ENCODE results near the gene BCKDHB.
"Not testable (repeated sequence)": the region's sequence is repeated elsewhere in the genome, so short reads cannot be mapped to it uniquely, and the experiment has no call there.

Gene BCKDHB

DNA sequence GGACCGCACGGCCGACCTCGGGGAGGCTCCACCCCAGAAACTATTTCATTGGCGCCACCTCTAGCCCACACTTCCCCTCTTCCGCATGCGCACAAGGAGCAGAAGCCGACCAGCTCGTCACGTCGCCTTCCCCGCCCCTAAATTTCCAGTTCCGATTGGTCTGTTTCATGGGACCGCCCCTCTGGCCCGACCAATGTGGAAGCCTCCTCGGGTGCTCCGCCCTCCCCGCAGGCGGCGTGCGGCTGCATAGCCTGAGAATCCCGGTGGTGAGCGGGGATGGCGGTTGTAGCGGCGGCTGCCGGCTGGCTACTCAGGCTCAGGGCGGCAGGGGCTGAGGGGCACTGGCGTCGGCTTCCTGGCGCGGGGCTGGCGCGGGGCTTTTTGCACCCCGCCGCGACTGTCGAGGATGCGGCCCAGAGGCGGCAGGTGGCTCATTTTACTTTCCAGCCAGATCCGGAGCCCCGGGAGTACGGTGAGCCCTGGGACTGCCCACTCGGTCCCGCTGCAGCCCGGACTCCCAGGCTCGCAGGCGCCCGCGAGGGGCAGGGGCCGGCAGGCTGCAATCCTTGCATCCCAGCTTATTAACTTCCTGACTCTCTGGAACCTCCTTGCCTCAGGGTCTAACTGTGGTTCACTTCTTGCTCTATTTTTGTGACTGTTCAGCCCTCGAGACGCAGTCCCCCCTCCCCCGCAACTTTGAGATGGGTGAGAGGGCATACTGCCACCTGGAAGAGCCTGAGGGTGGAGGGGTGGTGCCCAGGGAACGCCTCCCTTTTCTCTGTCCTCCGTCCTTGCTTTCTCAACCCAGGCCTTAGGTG lies at the start of gene BCKDHB:
BCKDHB (plus strand) TSS at position 254 of the 818 bp plus-strand sequence; CDS start at position 277, 23 bp downstream.
- DNase-seq: peak; percentile 93

- no peak for DNase-seq
Observed at GRCh38 chr6:80060774-80061173, 45.7 kb upstream of the BCKDHB start.

DNA sequence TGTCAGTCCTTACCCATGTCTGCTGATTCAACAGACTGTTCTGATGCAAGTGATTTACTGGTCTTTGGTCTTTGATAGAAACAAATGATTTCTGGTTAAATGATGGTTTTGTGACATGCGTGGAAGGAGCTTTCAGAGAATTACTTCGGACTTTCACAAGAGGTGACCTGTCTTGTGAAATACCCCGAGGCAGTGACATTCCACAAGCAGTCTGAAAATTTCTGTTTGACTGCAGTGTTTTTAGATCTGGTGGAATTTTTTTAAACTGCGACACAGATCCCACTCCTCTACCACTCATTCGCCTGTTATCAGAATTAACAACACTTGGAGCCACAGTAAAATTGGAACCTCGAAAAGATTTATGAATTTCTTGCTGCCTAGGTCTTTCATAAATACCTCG lies 38.3 kb upstream of the BCKDHB start:
- DNase-seq: not testable (repeated sequence)

GRCh38 chr6:80070431-80070830 lies 36.0 kb upstream of the BCKDHB start:
- DNase-seq: not testable (repeated sequence)

DNA sequence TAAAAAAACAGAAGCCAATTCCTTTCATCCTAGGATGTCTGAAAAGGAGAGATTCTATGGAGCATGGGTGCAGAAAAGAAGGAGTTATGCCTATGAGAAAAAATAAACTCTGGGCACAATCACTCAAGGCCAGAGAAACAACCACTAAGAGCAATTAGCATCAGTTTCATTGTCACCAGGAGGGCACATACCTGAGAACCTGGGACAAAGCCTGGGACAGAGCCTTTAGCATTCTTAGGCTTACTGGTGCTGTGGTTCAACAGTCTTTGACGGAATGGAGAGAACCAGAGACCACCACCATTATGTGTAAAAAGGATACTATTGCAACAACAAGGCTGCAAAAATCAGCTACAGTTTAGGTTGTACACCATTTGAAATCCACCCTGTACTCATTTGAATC lies 29.4 kb upstream of the BCKDHB start:
- DNase-seq: no peak

GRCh38 chr6:80088637-80089036 lies 17.8 kb upstream of the BCKDHB start:
- no peak for DNase-seq

GRCh38 chr6:80091506-80091905 lies 15.0 kb upstream of the BCKDHB start:
- DNase-seq: no peak

- no peak for DNase-seq
Observed at GRCh38 chr6:80094017-80094416, 12.5 kb upstream of the BCKDHB start.

- DNase-seq: no peak
Observed at GRCh38 chr6:80095600-80095999, 10.9 kb upstream of the BCKDHB start.

DNA sequence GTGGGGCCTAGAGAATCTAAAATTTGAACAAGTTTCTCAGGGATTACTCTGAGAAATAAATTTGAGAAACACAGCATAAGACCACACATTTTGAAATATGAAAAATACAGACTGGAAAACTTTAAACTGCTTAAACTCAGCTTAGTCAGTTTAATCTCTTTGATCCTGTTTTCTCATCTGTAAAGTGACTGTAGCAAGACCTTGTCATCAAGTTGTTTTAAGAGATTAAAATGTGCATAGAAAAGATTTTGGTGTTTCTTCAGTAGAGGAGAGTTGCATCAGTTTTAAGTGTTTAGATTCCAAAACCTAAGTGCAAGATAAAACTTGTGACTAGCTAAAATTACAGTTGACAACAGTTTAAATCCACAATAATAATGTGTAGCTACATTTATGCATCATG lies 8.1 kb upstream of the BCKDHB start:
- no peak for DNase-seq

- no peak for DNase-seq
Observed at GRCh38 chr6:80104520-80104919, 2.0 kb upstream of the BCKDHB start.

DNA sequence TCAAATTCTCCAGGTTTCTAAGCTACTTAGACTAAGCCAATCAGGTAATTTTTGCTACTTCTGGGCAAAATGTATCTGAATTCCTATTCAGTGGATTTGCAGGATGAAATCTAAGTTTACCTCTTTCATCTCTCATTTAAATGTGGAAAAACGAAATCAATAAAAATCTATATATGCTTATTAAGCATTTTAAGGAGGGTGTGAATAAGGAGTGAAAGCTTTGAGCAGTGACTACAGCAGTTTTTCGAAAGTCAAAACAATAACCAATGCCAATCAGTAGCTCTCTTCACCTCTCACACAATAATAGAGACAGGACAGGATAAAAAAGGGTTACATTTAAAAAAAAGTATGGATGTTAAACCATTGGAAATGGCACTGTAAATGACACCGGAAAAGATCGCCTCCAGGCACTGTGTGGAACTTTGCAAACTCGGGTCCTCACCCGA lies 476 bp upstream of the BCKDHB start:
- DNase-seq: no peak

DNA sequence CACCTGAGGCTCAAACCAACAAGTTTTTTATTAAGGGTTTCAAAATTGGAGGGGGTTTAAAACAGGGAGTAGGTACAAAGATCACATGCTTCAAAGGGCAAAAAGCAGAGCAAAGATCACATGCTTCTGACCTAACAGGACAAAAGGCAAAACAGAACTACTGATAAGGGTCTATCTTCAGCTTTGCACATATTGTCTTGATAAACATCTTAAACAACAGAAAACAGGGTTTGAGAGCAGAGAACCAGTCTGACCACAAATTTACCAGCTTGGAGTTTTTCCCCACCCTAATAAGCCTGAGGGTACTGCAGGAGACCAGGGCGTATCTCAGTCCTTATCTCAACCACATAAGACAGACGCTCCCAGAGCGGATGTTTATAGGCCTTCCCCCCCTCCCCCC lies 16.1 kb downstream of the BCKDHB start:
- not testable (repeated sequence) for DNase-seq

DNA sequence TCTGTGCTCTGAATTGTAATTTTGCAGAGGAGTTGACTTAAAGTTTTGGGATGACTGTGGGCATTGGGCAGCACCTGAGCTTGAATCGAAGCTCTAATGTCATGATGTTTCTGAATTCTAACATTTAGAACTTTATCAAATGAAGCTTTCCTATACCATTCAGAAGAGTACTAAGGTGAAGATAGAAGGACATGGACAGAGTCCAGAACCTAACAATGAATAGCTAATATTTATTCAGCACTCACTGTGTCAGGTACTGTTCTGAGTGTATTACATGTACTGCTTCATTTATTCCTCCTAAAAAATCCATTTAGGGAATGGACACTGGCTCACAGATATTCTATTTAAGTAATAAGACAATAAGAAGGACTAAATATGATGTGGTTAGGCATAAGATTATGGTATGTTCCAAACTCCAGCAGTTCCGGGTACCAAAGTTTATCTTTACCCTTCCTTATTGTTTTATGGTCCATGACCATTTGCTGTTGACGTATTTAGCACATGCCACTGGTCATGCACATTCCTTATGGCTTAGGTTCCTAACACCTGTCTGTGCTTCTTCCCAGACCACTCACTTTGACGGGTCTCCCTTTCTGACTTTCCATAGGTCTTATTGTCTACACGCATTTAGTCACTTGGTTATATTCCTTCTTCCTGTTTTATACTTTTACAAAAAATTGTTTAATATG lies 20.3 kb downstream of the BCKDHB start:
- DNase-seq: no peak

DNA sequence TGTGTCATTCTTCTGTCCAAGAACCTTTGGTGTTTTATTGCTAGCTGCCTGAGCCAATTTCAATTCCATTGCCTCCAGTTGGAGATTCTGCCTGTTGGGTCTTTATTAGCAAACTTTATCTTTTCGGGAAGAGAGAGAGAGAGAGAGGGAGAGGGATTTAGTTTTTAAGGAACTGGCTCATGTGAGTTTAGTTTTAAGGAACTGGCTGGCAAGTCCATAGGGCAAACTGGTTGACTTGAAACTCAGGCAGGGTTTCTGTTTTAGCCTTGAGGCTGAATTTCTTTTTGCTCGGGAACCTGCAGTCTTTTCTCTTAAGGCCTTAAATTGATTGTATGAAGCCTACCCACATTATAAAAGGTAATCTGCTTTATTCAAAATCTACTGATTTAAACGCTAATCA lies 23.0 kb downstream of the BCKDHB start:
- DNase-seq: no peak

DNA sequence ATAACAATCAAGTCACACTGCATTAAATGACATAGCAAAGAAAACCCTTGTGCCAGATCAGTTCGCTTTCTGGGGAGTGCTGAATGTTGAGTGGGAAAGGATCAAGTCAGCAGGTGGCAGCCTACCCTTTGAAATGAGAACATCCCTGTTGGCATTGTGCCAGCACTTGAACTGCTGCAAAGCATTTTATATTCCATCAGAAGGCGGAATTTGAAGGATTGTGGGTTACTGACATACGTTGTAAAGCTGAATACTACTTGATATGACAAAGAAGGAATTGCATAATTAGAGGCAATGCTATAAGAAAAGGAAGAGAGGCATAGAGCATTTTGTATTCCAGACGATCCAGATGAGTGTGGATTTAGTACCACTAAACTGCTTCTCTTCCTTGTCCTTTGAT lies 26.5 kb downstream of the BCKDHB start:
- peak; percentile 17 for DNase-seq

GRCh38 chr6:80134065-80134464 lies 27.6 kb downstream of the BCKDHB start:
- DNase-seq: no peak

GRCh38 chr6:80142586-80142985 lies 36.1 kb downstream of the BCKDHB start:
- no peak for DNase-seq

DNA sequence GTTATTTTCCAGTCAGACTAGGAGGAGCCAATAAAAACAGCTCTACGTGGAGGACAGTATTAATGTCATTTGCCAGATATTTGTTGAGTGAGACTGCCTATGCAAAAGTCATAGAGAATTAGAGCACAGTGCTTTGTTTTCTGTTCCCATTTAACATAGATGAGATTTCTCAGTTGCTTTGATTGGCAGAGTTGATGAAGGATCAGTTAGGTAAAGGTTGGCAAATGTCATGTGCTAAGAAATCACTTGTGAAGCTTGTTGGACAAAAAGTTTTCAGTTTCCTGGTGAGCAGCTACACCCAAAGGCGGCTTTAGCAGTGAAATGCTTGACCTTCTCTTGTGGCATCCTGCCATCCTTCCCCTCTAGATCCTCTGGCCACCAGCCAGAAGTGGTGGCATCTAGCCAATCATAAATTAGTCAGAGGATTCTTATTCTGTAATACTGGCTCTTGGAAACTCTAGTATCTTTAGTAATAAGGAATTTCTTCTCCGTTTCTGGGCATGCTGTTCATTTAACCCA lies 37.0 kb downstream of the BCKDHB start:
- DNase-seq: no peak

DNA sequence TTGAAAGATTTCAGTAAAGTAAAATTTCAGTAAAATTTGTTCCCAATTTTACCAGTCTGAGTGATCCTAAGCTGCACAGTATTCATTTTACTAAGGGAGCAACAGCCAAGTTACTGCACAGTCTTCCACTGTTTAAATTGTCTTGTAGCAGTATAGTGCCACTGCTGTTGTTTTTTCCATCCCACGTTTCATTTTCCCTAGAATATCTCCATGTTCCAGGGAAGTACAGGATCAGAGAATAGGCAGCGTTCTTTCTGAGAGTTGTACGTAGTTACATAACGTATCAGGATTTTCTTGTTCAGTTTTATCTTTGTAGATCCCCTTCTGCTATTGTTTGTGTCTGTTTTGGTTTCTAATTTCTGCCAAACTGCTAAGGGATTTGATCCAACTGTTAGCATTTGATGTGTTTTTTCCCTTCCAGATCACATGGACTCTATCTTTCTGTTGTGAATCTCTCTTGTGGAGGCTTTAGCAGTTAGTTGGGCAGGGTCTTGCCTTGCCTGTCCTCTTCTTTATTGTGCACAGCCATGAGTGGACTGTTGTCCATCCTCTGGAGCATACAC lies 38.4 kb downstream of the BCKDHB start:
- no peak for DNase-seq

DNA sequence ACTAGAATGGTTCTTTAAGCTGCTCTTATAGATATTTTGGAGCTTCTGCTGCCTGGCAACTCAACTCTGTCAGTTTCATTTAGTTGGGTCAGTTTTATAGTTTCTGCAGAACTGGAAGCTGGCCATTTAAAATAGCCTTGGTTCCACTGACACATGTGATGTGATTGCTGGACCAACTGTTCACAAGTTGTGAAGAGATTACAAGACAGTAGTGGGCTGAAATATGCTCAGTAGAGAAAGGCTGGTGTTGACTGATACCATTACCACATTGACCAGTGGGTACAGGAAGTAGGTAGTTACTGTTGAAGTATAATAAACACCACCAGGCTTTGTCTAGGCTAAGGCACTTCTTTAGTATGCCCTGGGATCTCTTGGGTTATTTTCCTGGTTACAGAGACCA lies 39.0 kb downstream of the BCKDHB start:
- no peak for DNase-seq

DNA sequence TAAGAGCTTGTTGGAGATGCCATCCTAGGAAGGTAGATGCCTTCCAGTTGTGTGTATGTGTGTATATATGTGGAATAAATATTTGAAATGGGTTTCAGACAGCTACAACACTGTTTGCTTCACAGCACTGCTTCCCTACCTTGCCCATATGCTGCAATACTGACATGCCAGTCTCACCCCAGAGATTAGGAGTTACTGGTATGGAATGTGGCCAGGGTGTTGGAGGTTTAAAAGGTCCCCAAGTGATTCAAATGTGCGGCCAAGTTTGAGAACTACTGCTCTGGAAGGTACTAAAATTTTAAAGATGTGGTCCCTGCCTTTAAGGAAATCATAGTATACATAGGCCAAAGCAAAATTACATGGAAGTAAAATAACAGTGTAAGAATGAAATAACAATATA lies 39.5 kb downstream of the BCKDHB start:
- no peak for DNase-seq

DNA sequence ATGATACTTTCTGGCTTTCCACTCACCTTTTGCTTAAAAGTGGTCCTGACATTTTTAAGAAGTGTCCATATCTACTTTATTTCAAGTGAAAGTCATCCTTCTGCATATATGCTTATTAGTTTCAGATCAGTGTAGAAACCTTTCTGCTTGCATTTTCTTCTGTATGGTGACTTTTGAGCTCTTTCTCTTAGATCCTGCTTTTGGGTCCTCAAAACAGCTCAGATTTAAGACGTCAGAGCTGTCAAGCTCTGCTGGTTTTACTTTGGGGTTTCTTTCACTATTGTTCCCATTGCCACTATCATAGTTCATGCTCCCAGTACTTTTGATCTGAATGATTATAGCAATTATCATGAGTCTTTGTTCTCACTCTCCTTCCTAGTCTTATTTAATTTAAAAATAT lies 41.7 kb downstream of the BCKDHB start:
- DNase-seq: no peak

DNA sequence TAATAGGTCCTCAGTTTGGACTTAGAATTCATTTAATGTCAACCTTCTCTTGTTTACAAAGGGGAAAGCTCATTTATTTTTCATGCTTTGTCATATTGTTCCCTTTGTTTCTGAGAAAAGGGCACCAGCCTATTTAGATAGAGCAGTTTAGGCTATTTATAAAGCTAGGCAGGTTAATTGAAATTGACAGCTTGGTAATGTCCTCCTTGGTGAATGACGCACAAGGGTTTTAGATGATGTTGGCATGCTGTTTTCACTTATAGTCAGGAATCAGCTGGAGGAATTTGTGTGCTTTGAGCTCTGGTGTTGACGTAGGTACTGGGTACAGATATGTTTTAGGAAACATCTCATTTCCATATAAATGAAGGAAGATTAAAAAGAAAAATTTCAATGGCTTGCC lies 45.2 kb downstream of the BCKDHB start:
- DNase-seq: no peak
